Measurements from ENCODE around the gene TUBB3. TPM values are rescaled to one million over a fixed set of nuclear protein-coding genes. Genes with fewer than 3 reads are reported as not detected.
A peak's percentile ranks its signal among the peaks of the same experiment; 100 is the strongest.

The TUBB3 gene
- total RNA-seq, 3 donors from 2014 or later = 1.6 to 2.9 (median 1.8) TPM

GRCh38 chr16:89972244-89973234 lies 49.4 kb downstream of the TUBB3 start:
- no peaks in the 10 kb centered on the region for H3K36me3 ChIP-seq
- H3K27me3 ChIP-seq = no peaks in the 10 kb centered on the region
- intact Hi-C loops (cut with DNase I; ENCODE audit: low total_unique reads) = no loop called here
- H3K4me3 ChIP-seq = peak overlapping the region; percentile 77 to 92 (median 88)
- peaks cover 9 to 11% of the 10 kb centered on the region in 2 donors for H3K4me1 ChIP-seq
- DNase-seq (ENCODE audit: low spot score in 2 of 2) = peak; percentile 86
- H3K9me3 ChIP-seq = no peaks in the 10 kb centered on the region
- peak overlapping the region; percentile 96 to 97 for H3K27ac ChIP-seq
- peak; percentile 79 to 96 (median 86) for TF ChIP-seq POLR2AphosphoS5 (IDR thresholded peaks at IDR 0.05)
- peak; percentile 61 for TF ChIP-seq POLR2A (IDR thresholded peaks at IDR 0.05)
- TF ChIP-seq, protein P1, sequence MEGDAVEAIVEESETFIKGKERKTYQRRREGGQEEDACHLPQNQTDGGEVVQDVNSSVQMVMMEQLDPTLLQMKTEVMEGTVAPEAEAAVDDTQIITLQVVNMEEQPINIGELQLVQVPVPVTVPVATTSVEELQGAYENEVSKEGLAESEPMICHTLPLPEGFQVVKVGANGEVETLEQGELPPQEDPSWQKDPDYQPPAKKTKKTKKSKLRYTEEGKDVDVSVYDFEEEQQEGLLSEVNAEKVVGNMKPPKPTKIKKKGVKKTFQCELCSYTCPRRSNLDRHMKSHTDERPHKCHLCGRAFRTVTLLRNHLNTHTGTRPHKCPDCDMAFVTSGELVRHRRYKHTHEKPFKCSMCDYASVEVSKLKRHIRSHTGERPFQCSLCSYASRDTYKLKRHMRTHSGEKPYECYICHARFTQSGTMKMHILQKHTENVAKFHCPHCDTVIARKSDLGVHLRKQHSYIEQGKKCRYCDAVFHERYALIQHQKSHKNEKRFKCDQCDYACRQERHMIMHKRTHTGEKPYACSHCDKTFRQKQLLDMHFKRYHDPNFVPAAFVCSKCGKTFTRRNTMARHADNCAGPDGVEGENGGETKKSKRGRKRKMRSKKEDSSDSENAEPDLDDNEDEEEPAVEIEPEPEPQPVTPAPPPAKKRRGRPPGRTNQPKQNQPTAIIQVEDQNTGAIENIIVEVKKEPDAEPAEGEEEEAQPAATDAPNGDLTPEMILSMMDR (IDR thresholded peaks at IDR 0.05) = no peak

DNA sequence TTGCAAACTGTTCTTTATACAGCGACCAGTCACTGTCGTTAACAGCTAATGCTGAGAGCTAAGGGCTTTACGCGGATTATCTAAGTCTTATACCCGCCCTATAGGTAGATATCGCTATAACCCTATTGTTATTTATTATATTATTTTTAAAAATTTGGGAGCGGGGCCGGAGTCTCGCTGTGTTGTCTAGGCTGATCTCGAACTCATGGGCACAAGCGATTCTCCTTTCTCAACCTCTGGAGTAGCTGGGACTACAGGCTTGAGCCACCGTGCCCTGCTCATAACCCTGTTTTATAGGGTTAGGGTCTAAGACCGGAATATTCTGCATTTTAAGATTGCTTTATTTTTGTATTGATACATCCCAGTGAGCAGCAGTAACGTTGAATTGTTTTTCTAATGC lies 50.1 kb downstream of the TUBB3 start:
- Histone ChIP-seq H3K9me3 (no peaks in the 10 kb centered on the region), H3K4me3 (peak overlapping the region; percentile 77 to 92 (median 88)), H3K27ac (peak overlapping the region; percentile 96 to 97), H3K4me1 (peaks cover 9 to 11% of the 10 kb centered on the region in 2 donors), H3K27me3 (no peaks in the 10 kb centered on the region), H3K36me3 (no peaks in the 10 kb centered on the region)
- intact Hi-C loops (cut with DNase I; ENCODE audit: low total_unique reads) = no loop called here
- TF ChIP-seq POLR2A (IDR thresholded peaks at IDR 0.05) (no peak), POLR2AphosphoS5 (IDR thresholded peaks at IDR 0.05) (no peak)
- DNase-seq (ENCODE audit: low spot score in 2 of 2) = no peak

DNA sequence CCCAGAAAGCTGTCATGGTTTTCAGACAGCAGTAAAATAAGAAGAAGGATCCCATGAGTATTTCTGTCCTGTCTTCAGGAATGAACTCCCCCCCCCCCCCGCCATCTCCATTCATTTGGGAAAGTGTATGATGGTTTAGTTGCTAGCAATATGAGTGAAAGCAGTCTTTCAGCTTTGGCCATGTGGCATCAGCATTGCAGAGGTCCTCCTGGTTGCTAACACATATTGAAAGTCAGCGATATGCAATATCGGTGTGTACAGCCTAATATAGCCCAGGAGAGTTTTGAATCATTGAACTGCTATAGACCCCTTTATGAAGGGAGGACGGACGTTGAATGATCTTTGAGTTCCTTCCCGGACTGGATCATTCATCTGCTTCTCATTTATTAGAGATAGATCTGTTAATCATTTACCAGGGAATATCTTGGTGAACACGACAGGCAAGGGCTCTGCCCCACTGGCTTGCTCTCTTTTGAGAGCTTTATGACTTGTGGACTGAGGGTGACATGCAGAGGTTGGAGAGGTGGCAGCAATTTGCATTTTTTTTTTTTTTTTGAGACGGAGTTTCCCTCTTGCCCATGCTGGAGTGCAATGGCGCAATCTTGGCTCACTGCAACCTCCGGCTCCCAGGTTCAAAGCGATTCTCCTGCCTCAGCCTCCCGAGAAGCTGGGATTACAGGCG lies 50.7 kb downstream of the TUBB3 start:
- Histone ChIP-seq H3K4me1 (peaks cover 9 to 11% of the 10 kb centered on the region in 2 donors), H3K9me3 (no peaks in the 10 kb centered on the region), H3K27ac (no peak overlapping the region), H3K27me3 (no peaks in the 10 kb centered on the region), H3K4me3 (peak overlapping the region; percentile 77 to 92 (median 88)), H3K36me3 (no peaks in the 10 kb centered on the region)
- TF ChIP-seq POLR2A (IDR thresholded peaks at IDR 0.05) (no peak), POLR2AphosphoS5 (IDR thresholded peaks at IDR 0.05) (no peak)
- TF ChIP-seq, protein P1 (IDR thresholded peaks at IDR 0.05) = no peak
- intact Hi-C loops (cut with DNase I; ENCODE audit: low total_unique reads) = no loop called here
- DNase-seq (ENCODE audit: low spot score in 2 of 2) = no peak

GRCh38 chr16:89974870-89975269 lies 51.7 kb downstream of the TUBB3 start:
- Histone ChIP-seq H3K36me3 (no peaks in the 10 kb centered on the region), H3K27ac (no peak overlapping the region), H3K4me1 (peaks cover 9 to 11% of the 10 kb centered on the region in 2 donors), H3K9me3 (no peaks in the 10 kb centered on the region), H3K4me3 (no peak overlapping the region), H3K27me3 (no peaks in the 10 kb centered on the region)
- intact Hi-C loops (cut with DNase I; ENCODE audit: low total_unique reads) = no loop called here
- no peak for DNase-seq (ENCODE audit: low spot score in 2 of 2)
- TF ChIP-seq, protein P1 (IDR thresholded peaks at IDR 0.05) = no peak
- no peak for TF ChIP-seq POLR2A (IDR thresholded peaks at IDR 0.05)
- no peak for TF ChIP-seq POLR2AphosphoS5 (IDR thresholded peaks at IDR 0.05)

GRCh38 chr16:89981414-89981813 lies 58.3 kb downstream of the TUBB3 start:
- no peak overlapping the region for H3K4me3 ChIP-seq
- TF ChIP-seq POLR2A (IDR thresholded peaks at IDR 0.05) (no peak), POLR2AphosphoS5 (IDR thresholded peaks at IDR 0.05) (no peak)
- TF ChIP-seq, protein P1 (IDR thresholded peaks at IDR 0.05) = no peak
- no peaks in the 10 kb centered on the region for H3K36me3 ChIP-seq
- intact Hi-C loops (cut with DNase I; ENCODE audit: low total_unique reads) = loop anchor here (2.0 kb wide), 1 partner anchor 29 kb away; no protein-coding TSS in a partner anchor
- no peaks in the 10 kb centered on the region for H3K27me3 ChIP-seq
- DNase-seq (ENCODE audit: low spot score in 2 of 2) = no peak
- H3K27ac ChIP-seq = no peak overlapping the region
- H3K9me3 ChIP-seq = no peaks in the 10 kb centered on the region
- H3K4me1 ChIP-seq = no peaks in the 10 kb centered on the region

Measured in breast epithelium (tissue), 4 donors.